ENCODE data around the gene FAM114A1.

GRCh38 chr4:38884254-38884653, 16.6 kb downstream of the FAM114A1 start:
- TF ChIP-seq CTCF (IDR thresholded peaks at IDR 0.05) (no peak), EP300 (IDR thresholded peaks at IDR 0.05) (no peak), POLR2A (IDR thresholded peaks at IDR 0.05) (no peak), POLR2AphosphoS5 (IDR thresholded peaks at IDR 0.05) (no peak)
